Stimulated activated CD8-positive, alpha-beta memory T cell treated with anti-CD3 and anti-CD28 coated beads, Interleukin-15, amount 100 ng/mL, for 1 hour (primary cell): ENCODE data around the gene NRG3.

Source experiments
- DNase-seq: peaks from one replicate; pipeline ENCODE4 v3.0.0-alpha.2; 2020; ENCODE audit warnings: low read depth

NRG3 gene

GRCh38 chr10:82492647-82493046 is 617.7 kb downstream of the NRG3 start:
- DNase-seq = no peak

DNA sequence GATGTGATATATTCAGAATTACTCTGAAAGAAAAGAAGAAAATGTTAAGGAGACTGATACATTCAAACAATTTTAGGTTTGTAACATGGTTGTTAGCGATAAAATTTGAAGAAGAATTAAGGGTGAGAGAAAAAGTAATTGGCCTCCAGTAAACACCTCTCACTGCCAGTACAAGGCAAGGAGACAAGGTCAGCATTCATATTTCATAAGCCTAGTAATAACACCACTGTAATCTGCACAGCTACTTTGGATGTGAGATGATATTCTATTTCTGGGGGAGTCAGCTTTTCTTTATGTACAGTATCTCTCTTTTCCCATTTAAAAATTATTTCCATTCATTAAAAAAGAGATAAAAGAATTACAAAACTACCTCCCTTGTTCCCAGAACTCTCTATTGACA is 621.1 kb downstream of the NRG3 start:
- DNase-seq = no peak

- DNase-seq = no peak
Measured at GRCh38 chr10:82497439-82497838, 622.4 kb downstream of the NRG3 start.

- DNase-seq = no peak
Measured at GRCh38 chr10:82498976-82499375, 624.0 kb downstream of the NRG3 start.

DNA sequence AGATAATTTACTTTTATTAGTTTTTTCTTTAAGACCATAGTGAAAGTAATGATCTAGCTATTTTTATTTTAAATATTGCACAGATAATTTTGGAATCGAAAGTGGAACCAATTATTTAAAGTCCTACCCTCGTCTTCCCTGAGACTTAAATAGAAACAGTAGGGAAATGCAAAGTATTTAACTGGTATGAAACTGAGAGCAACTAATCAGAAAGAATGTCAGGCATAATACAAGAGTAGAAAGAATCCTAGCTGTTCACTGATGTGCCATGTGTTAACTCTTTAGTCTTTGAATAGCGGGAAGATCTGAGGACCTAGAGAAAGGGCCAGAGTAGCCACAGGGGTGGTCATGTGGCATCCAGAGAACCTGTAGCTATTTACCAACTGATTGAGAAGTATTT is 630.0 kb downstream of the NRG3 start:
- no peak for DNase-seq

GRCh38 chr10:82506680-82507376 is 631.8 kb downstream of the NRG3 start:
- no peak for DNase-seq

GRCh38 chr10:82515256-82515655 is 640.3 kb downstream of the NRG3 start:
- no peak for DNase-seq

- no peak for DNase-seq
Measured at GRCh38 chr10:82529062-82529461, 654.1 kb downstream of the NRG3 start.

- DNase-seq = no peak
Measured at GRCh38 chr10:82535457-82535856, 660.5 kb downstream of the NRG3 start.

DNA sequence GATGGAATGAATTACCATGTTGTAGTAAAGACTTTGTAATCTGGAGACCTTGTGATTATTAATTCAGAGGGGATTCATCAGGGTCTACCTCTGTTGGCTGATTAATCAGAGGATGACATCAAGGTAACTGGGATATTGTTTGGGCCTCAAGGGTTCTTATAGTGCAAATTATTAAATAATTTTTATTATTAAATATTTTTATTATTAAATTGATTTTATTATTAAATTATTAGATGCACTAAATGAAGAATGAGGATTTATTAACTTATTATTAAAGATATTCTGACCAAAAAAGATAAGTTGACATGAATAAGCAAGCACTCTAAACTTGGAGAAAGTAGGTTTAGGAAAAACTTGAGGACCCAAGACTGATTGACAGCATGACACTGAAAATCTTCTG is 661.7 kb downstream of the NRG3 start:
- DNase-seq = no peak

GRCh38 chr10:82538272-82538671 is 663.3 kb downstream of the NRG3 start:
- no peak for DNase-seq

DNA sequence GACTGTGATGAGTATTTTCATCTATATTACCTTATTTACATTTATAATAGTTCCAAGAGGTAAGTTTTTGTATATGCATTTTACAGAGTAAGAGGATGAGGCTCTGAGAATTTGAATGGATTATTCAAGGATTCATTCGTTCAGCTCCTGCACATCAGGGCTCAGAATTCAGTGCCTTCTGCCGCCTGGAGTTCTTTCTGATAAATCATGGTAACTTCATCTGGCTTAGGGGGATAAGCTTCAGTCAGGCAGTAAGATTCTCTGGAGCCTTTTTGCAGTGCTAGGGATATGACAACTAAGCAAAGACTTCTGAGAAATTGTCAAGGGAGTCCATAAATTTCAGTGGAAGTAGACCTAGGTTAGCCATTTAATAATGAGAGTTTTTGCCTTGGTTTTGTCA is 668.6 kb downstream of the NRG3 start:
- DNase-seq = no peak

GRCh38 chr10:82544377-82544776 is 669.4 kb downstream of the NRG3 start:
- no peak for DNase-seq

DNA sequence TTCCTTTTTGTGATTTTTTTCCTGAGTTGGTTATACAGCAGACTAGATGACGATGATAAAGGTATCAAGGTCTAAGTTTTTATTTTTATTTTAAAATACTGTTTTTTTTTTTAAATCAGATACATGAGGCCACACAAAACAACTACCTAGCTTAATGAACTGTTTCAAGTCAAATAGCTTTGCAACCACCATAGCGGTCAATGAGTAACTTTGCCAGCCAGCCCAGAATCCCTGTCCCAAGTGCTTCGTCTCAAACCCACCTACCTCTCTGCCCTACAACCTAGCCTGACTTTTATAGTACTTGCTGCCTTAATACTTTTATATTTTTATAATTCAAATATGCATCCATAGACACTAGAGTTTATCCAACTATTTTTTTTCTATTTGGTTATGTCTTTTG is 676.5 kb downstream of the NRG3 start:
- no peak for DNase-seq

DNA sequence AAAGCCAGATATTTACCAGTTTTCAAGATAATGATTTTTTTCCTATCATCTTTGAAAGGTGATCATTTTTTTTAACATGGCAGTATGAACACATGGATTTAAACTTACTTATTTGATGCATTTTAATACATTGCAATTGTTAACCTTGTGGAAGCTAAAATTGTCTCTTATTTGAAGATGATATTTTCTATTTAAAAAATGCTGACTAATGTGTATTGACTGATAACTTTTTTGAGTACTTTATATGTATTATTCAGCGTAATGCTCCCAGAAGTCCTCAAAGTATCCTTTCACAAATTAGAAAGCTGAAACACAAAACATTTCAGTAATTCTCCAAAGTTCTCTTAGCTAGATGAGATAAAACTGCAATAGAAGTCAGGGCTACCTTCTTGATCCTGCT is 677.3 kb downstream of the NRG3 start:
- DNase-seq = no peak

DNA sequence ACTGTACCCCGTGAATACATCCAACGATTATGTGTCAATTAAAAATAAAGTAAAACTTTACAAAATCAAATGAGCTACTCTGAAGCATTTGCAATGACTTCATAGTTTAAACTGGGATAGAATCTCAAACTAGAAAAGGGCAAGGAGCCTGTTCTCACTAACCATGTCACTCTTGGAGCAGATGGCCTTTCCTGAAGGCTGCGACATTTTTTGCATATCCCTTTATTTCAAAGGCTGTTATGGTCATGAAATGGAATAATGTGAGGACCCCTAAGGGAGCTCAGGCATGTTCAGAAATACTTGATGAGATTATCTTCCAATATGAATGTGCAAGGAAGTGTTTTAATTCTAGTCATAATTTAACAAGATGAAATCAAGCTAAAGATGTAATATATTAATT is 679.4 kb downstream of the NRG3 start:
- DNase-seq = no peak

DNA sequence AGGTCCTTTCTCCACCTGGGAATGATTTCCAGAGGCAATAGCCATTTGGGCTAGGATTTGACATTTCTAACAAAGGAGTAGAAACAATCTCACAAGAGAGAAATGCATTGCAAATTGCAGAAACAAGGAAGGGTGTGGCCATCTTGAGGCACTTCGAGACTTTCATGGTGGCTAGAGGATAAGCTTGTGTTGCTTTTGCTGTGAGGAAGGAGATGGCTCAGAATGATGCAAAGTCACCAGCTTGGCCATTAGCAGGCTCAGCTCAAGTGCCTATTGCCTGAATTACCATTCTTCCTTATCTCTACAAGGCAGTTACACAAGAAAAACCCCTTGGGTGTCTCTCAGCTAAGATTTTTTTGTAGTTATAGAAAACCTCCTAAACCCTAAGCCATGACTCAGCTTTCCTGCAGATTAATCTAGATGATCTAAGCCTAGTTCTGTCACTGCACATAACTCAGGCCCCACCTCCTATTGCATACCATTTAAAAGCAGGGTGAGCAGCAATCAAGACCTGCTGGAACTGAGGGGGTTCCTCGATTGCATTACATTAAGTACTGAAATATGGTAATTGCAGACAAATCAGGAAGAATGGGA is 683.1 kb downstream of the NRG3 start:
- no peak for DNase-seq

DNA sequence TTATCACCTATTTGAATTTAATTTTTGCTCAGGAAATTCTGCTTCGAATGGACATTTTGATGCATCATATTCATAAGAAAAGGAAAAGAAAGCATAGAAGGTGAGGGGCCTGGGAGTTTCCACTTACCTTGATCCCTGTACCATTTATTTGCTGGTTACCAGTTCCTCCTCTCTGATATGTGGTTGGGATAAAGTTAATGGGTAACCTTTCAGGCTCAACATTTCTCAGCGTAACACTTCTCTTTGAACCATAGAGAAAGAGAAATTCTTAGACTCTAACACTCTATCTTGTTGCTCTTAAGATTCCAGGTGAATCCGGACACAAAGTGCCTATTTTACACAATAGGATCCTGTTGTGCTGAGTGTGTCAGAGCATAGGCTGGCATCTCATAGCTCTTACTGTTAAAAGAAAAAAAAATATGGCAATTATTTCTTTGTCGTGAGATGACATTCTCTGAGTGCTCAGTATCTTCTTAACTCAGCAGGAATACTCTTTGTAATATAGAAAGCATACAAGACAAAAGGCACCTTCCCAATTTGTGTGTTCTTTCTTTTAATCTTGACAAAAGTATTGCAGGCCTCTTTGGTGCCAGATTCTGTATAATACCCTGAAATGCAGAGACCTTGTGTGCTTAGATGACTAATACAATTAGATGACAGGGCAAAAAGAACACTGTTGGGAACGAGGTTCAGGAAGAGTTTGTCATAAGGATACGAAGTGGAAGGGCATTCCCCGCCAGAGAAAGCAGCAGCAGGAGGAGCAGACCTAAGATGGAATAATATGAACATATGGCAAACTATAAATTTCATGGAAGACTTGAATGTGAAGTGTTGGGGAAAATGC is 689.6 kb downstream of the NRG3 start:
- DNase-seq = no peak

GRCh38 chr10:82565197-82565575 is 690.2 kb downstream of the NRG3 start:
- DNase-seq = no peak

- DNase-seq = no peak
Measured at GRCh38 chr10:82572744-82573143, 697.8 kb downstream of the NRG3 start.

DNA sequence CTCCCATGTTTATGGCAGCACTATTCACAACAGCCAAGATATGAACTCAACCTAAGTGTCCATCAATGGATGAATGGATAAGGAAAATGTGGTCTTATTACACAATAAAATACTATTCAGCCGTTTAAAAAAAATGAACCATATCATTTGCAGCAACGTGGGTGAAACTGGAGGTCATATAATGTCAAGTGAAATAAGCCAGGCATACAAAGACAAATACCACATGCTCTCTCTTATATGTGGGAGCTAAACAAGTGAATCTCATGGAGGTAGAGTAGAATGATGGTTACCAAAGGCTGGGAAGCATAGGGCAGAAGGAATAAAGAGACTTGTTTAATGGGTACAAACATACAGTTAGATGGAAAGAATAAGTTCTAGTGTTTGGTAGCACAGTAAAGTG is 699.1 kb downstream of the NRG3 start:
- no peak for DNase-seq

GRCh38 chr10:82575318-82575717 is 700.3 kb downstream of the NRG3 start:
- no peak for DNase-seq

- DNase-seq = no peak
Measured at GRCh38 chr10:82576093-82576492, 701.1 kb downstream of the NRG3 start.
